HG02885 (cell line): ENCODE results near the gene GAP43.
"Not testable (repeated sequence)": the region's sequence is repeated elsewhere in the genome, so short reads cannot be mapped to it uniquely, and the experiment has no call there.

Experiments
- ATAC-seq: cut with Tn5 transposase; IDR thresholded peaks from one replicate; pipeline ENCODE4 v1.9.1; 2021; ENCODE audit warnings: mild to moderate bottlenecking; ENCODE audit not compliant: unreplicated experiment, poor library complexity

The GAP43 gene

GRCh38 chr3:115736341-115736740 lies 113.0 kb downstream of the GAP43 start:
- ATAC-seq, result not testable (repeated sequence)

GRCh38 chr3:115741650-115742049 lies 118.3 kb downstream of the GAP43 start:
- ATAC-seq, result no peak

- not testable (repeated sequence) for ATAC-seq
Measured at GRCh38 chr3:115744516-115744915, 121.2 kb downstream of the GAP43 start.

DNA sequence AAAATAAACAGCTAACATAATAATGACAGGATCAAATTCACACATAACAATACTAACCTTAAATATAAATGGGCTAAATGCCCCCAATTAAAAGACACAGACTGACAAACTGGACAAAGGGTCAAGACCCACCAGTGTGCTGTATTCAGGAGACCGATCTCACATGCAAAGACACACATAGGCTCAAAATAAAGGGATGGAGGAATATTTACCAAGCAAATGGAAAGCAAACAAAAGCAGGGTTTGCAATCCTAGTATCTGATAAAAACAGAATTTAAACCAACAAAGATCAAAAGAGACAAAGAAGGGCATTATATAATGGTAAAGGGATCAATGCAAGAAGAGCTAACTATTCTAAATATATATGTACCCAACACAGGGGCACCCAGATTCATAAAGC lies 129.7 kb downstream of the GAP43 start:
- not testable (repeated sequence) for ATAC-seq

DNA sequence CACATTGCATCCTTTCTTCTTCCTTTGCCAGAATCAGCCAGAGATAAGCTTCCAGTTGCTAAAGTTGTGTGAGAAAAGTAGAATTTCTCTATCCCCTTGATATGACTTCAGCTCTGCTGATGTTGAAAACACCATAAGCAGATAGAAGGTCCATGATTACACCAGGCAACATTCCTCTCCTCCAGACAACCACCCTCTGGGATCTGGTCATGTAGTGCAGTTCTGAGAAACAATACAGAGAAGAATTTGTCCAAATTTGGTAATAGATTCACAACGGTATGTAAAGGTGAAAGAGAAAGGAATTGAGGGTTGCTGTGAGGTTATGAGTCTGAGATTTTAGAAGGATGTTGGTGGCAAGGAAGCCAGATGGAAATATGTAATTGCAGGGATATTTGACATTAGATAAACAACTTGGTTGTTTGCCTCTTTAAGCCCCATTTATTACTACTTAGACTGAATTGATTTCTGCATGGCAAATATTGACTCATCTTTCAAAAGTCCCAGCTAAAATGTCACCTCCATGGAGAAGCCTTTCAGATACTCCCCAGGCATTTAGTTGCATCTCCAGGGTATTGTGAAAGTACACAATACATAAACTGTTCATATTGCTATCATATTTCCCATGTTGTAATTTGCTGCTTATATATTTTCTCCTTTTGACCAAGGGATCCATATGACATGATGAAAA lies 134.9 kb downstream of the GAP43 start:
- ATAC-seq, result no peak

GRCh38 chr3:115760716-115761115 lies 137.4 kb downstream of the GAP43 start:
- no peak for ATAC-seq

GRCh38 chr3:115761927-115762305 lies 138.6 kb downstream of the GAP43 start:
- no peak for ATAC-seq

DNA sequence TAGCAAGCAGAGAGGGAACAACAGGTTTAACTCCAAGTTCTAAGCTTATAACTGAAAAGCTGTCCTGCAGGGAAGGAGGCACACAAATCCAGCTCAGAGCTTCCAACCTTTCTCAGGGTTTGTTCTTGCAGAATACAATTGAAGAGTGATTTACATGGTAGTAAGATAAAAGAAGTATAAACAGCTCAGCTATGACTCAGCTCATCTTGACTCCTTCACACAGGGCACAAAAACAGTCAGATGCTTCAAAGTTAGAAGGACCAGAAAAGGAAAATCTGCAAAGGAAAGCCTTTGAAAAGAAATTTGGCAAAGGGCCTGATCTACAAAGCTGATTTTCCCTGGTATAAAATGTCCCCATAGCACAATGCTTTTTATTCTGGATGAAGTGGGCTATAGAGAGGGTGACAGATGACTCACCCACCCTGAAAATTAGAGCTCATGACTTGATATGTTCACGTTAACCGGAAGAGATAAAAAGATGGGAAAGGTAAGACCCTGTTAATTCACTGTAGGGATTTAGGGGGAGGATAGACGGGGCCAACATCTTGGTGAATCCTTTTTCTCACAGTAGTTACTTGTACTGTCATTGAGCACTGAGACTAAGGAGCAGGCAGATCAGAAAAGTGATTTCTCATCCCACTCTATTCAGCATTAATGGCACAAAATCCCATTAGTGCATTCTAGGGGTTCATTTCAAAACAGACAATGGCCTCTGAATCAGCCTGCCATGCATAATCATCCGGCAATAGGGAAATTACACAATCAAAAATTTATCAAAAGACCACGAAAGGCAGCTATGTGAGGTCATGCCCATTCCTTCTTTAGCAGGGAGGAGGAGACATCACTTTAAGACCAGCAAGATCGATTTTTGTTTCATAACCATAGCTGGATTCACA lies 143.5 kb downstream of the GAP43 start:
- no peak for ATAC-seq

- no peak for ATAC-seq
Measured at GRCh38 chr3:115768661-115769060, 145.4 kb downstream of the GAP43 start.
